ENCODE results near the gene OSTC. TPM values are rescaled to one million over a fixed set of nuclear protein-coding genes. Genes with fewer than 3 reads are reported as not detected.
"Not testable (repeated sequence)": the region's sequence is repeated elsewhere in the genome, so short reads cannot be mapped to it uniquely, and the experiment has no call there.

OSTC gene
- total RNA-seq, 2 experiments from 2014 or later: 81.4 to 85.1 TPM

GRCh38 chr4:108703370-108703769 lies 53.0 kb downstream of the OSTC start:
- ChIA-PET CTCF (no interaction called here), POLR2A (no interaction called here)
- peaks cover 13% of the 10 kb centered on the region for H3K4me1 Mint-ChIP-seq
- H3K27ac Mint-ChIP-seq: no peak overlapping the region
- no peak overlapping the region for H3K4me3 Mint-ChIP-seq
- peaks cover 3% of the 10 kb centered on the region for H3K27me3 Mint-ChIP-seq
- H3K9me3 Mint-ChIP-seq: no peaks in the 10 kb centered on the region
- no peaks in the 10 kb centered on the region for H3K36me3 Mint-ChIP-seq (ENCODE audit: low read depth)
- no peak for DNase-seq

- H3K27ac Mint-ChIP-seq: no peak overlapping the region
- no peaks in the 10 kb centered on the region for H3K9me3 Mint-ChIP-seq
- peaks cover 3% of the 10 kb centered on the region for H3K27me3 Mint-ChIP-seq
- H3K4me3 Mint-ChIP-seq: no peak overlapping the region
- no peak for DNase-seq
- ChIA-PET CTCF (no interaction called here), POLR2A (interaction anchor here (0.7 kb wide), 1 partner anchor 844 kb away, joined by 4 read pairs; no protein-coding TSS in a partner anchor)
- no peaks in the 10 kb centered on the region for H3K36me3 Mint-ChIP-seq (ENCODE audit: low read depth)
- H3K4me1 Mint-ChIP-seq: peaks cover 13% of the 10 kb centered on the region
These were observed 53.6 kb downstream of the OSTC start for GRCh38 chr4:108703966-108704365.

GRCh38 chr4:108706289-108706688 lies 55.9 kb downstream of the OSTC start:
- CTCF ChIA-PET: no interaction called here
- Mint-ChIP-seq H3K4me3 (no peak overlapping the region), H3K4me1 (peaks cover 13% of the 10 kb centered on the region), H3K9me3 (no peaks in the 10 kb centered on the region), H3K27ac (no peak overlapping the region), H3K27me3 (no peaks in the 10 kb centered on the region), H3K36me3 (ENCODE audit: low read depth) (no peaks in the 10 kb centered on the region)
- no peak for DNase-seq
- POLR2A ChIA-PET: no interaction called here

GRCh38 chr4:108709234-108709633 lies 58.8 kb downstream of the OSTC start:
- no peaks in the 10 kb centered on the region for H3K4me1 Mint-ChIP-seq
- H3K27me3 Mint-ChIP-seq: no peaks in the 10 kb centered on the region
- H3K27ac Mint-ChIP-seq: no peak overlapping the region
- no peaks in the 10 kb centered on the region for H3K36me3 Mint-ChIP-seq (ENCODE audit: low read depth)
- DNase-seq: no peak
- POLR2A ChIA-PET: no interaction called here
- CTCF ChIA-PET: no interaction called here
- no peak overlapping the region for H3K4me3 Mint-ChIP-seq
- H3K9me3 Mint-ChIP-seq: no peaks in the 10 kb centered on the region

GRCh38 chr4:108709722-108710121 lies 59.3 kb downstream of the OSTC start:
- no peaks in the 10 kb centered on the region for H3K4me1 Mint-ChIP-seq
- ChIA-PET POLR2A (no interaction called here), CTCF (no interaction called here)
- no peaks in the 10 kb centered on the region for H3K9me3 Mint-ChIP-seq
- H3K36me3 Mint-ChIP-seq (ENCODE audit: low read depth): no peaks in the 10 kb centered on the region
- no peak for DNase-seq
- no peak overlapping the region for H3K4me3 Mint-ChIP-seq
- no peak overlapping the region for H3K27ac Mint-ChIP-seq
- no peaks in the 10 kb centered on the region for H3K27me3 Mint-ChIP-seq

GRCh38 chr4:108710578-108710977 lies 60.2 kb downstream of the OSTC start:
- CTCF ChIA-PET, H3K9me3 Mint-ChIP-seq, POLR2A ChIA-PET: not testable (repeated sequence)

GRCh38 chr4:108714880-108715279 lies 64.5 kb downstream of the OSTC start:
- Mint-ChIP-seq H3K4me3 (no peak overlapping the region), H3K27me3 (no peaks in the 10 kb centered on the region), H3K27ac (no peak overlapping the region), H3K9me3 (no peaks in the 10 kb centered on the region), H3K4me1 (no peaks in the 10 kb centered on the region), H3K36me3 (ENCODE audit: low read depth) (no peaks in the 10 kb centered on the region)
- ChIA-PET CTCF (no interaction called here), POLR2A (no interaction called here)
- DNase-seq: no peak

More at GRCh38 chr4:108710578-108710977, 60.2 kb downstream of the OSTC start:
- H3K27me3 Mint-ChIP-seq; H3K4me1 Mint-ChIP-seq; H3K27ac Mint-ChIP-seq; H3K4me3 Mint-ChIP-seq; DNase-seq; H3K36me3 Mint-ChIP-seq (ENCODE audit: low read depth): not testable (repeated sequence)

GRCh38 chr4:108716340-108716739 lies 65.9 kb downstream of the OSTC start:
- CTCF ChIA-PET: no interaction called here

GRCh38 chr4:108717386-108717785 lies 67.0 kb downstream of the OSTC start:
- Mint-ChIP-seq H3K36me3 (ENCODE audit: low read depth) (no peaks in the 10 kb centered on the region), H3K4me3 (no peak overlapping the region), H3K4me1 (no peaks in the 10 kb centered on the region), H3K27me3 (peaks cover 3% of the 10 kb centered on the region), H3K27ac (no peak overlapping the region), H3K9me3 (no peaks in the 10 kb centered on the region)
- ChIA-PET CTCF (no interaction called here), POLR2A (no interaction called here)
- DNase-seq: no peak

More at GRCh38 chr4:108716340-108716739, 65.9 kb downstream of the OSTC start:
- H3K9me3 Mint-ChIP-seq: no peaks in the 10 kb centered on the region
- H3K4me3 Mint-ChIP-seq: no peak overlapping the region
- DNase-seq: no peak
- no peaks in the 10 kb centered on the region for H3K4me1 Mint-ChIP-seq
- H3K36me3 Mint-ChIP-seq (ENCODE audit: low read depth): no peaks in the 10 kb centered on the region
- POLR2A ChIA-PET: no interaction called here
- no peak overlapping the region for H3K27ac Mint-ChIP-seq
- H3K27me3 Mint-ChIP-seq: no peaks in the 10 kb centered on the region

Other genes with a start within 250 kb of the OSTC start
- 1,000 to 10,000 TPM; 1,156 to 1,199 TPM for gene RPL34, start 30.0 kb upstream of the OSTC start, total RNA-seq
- gene ETNPPL, start 112.5 kb downstream of the OSTC start, total RNA-seq: not detected